CD14-positive monocyte (primary cell): ENCODE data around the gene PRDX6. TPM values are rescaled to one million over a fixed set of nuclear protein-coding genes. Genes with fewer than 3 reads are reported as not detected.

ENCODE experiments used
- DNase-seq, 3 donors: peaks; one replicate each; pipeline ENCODE4 v3.0.0-alpha.2; 2011 to 2022
- H2AFZ ChIP-seq: 2 replicates; pipeline ENCODE4 v1.6.0; 2012; ENCODE audit warnings: mild to moderate bottlenecking, low read depth, low read length, inconsistent platforms; ENCODE audit not compliant: insufficient read depth, poor library complexity, severe bottlenecking
- H3K27ac ChIP-seq, 2 donors: 1 replicate in 1 of 2; 2 replicates in 1 of 2; pipeline ENCODE4 v1.5.1; 2012 to 2013; ENCODE audit warnings: low read length in 2 of 2, control low read depth in 1 of 2, inconsistent platforms in 1 of 2, low read depth in 1 of 2, mild to moderate bottlenecking in 1 of 2
- H3K27me3 ChIP-seq, 2 donors: one replicate each; pipeline versions ENCODE4 v1.6.0 to v1.6.1; 2011 to 2013; ENCODE audit warnings: low read length in 2 of 2; ENCODE audit not compliant: control insufficient read depth in 2 of 2, insufficient read depth in 2 of 2
- H3K36me3 ChIP-seq, 2 donors: replicated peaks in 1 of 2; 1 replicate in 1 of 2; 2 replicates in 1 of 2; pipeline versions ENCODE4 v1.5.1 to v1.6.1; 2012 to 2013; ENCODE audit warnings: low read length in 2 of 2, control low read depth in 1 of 2, inconsistent platforms in 1 of 2, mild to moderate bottlenecking in 1 of 2; ENCODE audit not compliant: insufficient read depth in 2 of 2, control insufficient read depth in 1 of 2
- H3K4me1 ChIP-seq, 2 donors: 1 replicate in 1 of 2; 2 replicates in 1 of 2; pipeline versions ENCODE4 v1.5.1 to v1.6.1; 2012 to 2013; ENCODE audit warnings: low read length in 2 of 2, control low read depth in 1 of 2, inconsistent platforms in 1 of 2, mild to moderate bottlenecking in 1 of 2, moderate library complexity in 1 of 2; ENCODE audit not compliant: insufficient read depth in 2 of 2, control insufficient read depth in 1 of 2
- H3K4me2 ChIP-seq: replicated peaks from 2 replicates; pipeline ENCODE3; 2012; ENCODE audit warnings: low read length, moderate library complexity, mild to moderate bottlenecking; ENCODE audit not compliant: poor library complexity, severe bottlenecking; ENCODE audit errors: extremely low read depth
- H3K4me3 ChIP-seq, 3 experiments: fragments of 200-600 bp in 1 of 3; sonication (generic) in 1 of 3; replicated peaks in 1 of 3; 1 replicate in 2 of 3; 2 replicates in 1 of 3; pipeline ENCODE4 v1.5.1; 2011 to 2013; ENCODE audit warnings: low read length in 3 of 3, mild to moderate bottlenecking in 3 of 3, control low read depth in 2 of 3, low read depth in 2 of 3, inconsistent platforms in 1 of 3, moderate library complexity in 1 of 3
- H3K79me2 ChIP-seq: 2 replicates; pipeline ENCODE4 v1.6.0; 2012; ENCODE audit warnings: mild to moderate bottlenecking, control low read depth, inconsistent platforms, low read length, moderate library complexity; ENCODE audit not compliant: insufficient read depth
- H3K9ac ChIP-seq: 2 replicates; pipeline ENCODE4 v1.6.0; 2017; ENCODE audit warnings: low read length, mild to moderate bottlenecking; ENCODE audit not compliant: insufficient read depth, poor library complexity, severe bottlenecking
- H3K9me3 ChIP-seq, 2 donors: replicated peaks in 1 of 2; 1 replicate in 1 of 2; 2 replicates in 1 of 2; pipeline versions ENCODE4 v1.5.1 to v1.6.1; 2012 to 2013; ENCODE audit warnings: low read length in 2 of 2, control low read depth in 1 of 2; ENCODE audit not compliant: control insufficient read depth in 1 of 2, insufficient read depth in 1 of 2
- H4K20me1 ChIP-seq: 2 replicates; pipeline ENCODE4 v1.6.0; 2012; ENCODE audit warnings: mild to moderate bottlenecking, low read length, control low read depth, moderate library complexity; ENCODE audit not compliant: insufficient read depth
- H3K27ac Mint-ChIP-seq, 7 donors: one replicate each; pipeline ENCODE4 v1.8.0; 2020; ENCODE audit warnings: mild to moderate bottlenecking in 7 of 7, mixed read lengths in 7 of 7, moderate library complexity in 6 of 7, inconsistent platforms in 2 of 7
- H3K27me3 Mint-ChIP-seq, 3 donors: one replicate each; pipeline ENCODE4 v1.8.0; 2021 to 2022; ENCODE audit warnings: low read depth in 3 of 3, mild to moderate bottlenecking in 3 of 3, mixed read lengths in 3 of 3, moderate library complexity in 3 of 3, inconsistent platforms in 1 of 3
- H3K36me3 Mint-ChIP-seq, 2 donors: one replicate each; pipeline ENCODE4 v1.8.0; 2020; ENCODE audit warnings: mixed read lengths in 2 of 2, inconsistent platforms in 1 of 2, mild to moderate bottlenecking in 1 of 2
- H3K4me1 Mint-ChIP-seq: one replicate; pipeline ENCODE4 v1.8.0; 2020; ENCODE audit warnings: mild to moderate bottlenecking, mixed read lengths
- H3K4me3 Mint-ChIP-seq, 2 donors: one replicate each; pipeline ENCODE4 v1.8.0; 2020; ENCODE audit warnings: mild to moderate bottlenecking in 2 of 2, mixed read lengths in 2 of 2, moderate library complexity in 1 of 2
- H3K9me3 Mint-ChIP-seq, 7 donors: one replicate each; pipeline ENCODE4 v1.8.0; 2020 to 2022; ENCODE audit warnings: mixed read lengths in 7 of 7, mild to moderate bottlenecking in 6 of 7, moderate library complexity in 6 of 7, inconsistent platforms in 2 of 7
- CTCF ChIP-seq: fragments of 200-600 bp; IDR thresholded peaks from one replicate; pipeline ENCODE4 v1.8.0; 2022; ENCODE audit warnings: antibody characterized with exemption, mild to moderate bottlenecking
- whole genome bisulfite sequencing: methylation state at CpG from one replicate; pipeline ENCODE4 v1.1.5; 2013; ENCODE audit warnings: missing lambda C conversion rate; ENCODE audit not compliant: insufficient coverage; 5-methylcytosine and 5-hydroxymethylcytosine counted together
- intact Hi-C, 2 donors: fragments of 100-400 bp; cut with micrococcal nuclease; formaldehyde crosslinking; loops; one replicate each; pipeline versions ENCODE4 v1.15.0 to v1.15.1; 2023
- polyA plus RNA-seq, 3 donors: library from polyadenylated mRNA; depleted of rRNA in 1 of 3; unstranded in 2 of 3; stranded (reverse) in 1 of 3; fragments of 300-500 nt in 2 of 3; fragments of >200 nt in 1 of 3; fragmentation: Illumina TruSeq in 2 of 3; gene quantifications; 1 replicate in 2 of 3; 2 replicates in 1 of 3; pipeline ENCODE4 v1.2.3, GENCODE V29; 2012 to 2021

PRDX6 gene
- polyA plus RNA-seq, 3 donors: 89.5 to 142 (median 119) TPM

- Mint-ChIP-seq H3K4me1 (no peaks in the 10 kb centered on the region), H3K27me3 (peaks cover 0 to 3% (median under 1%) of the 10 kb centered on the region in 3 donors), H3K9me3 (peaks cover 0 to 2% (median 0%) of the 10 kb centered on the region in 7 donors), H3K4me3 (no peak overlapping the region), H3K27ac (no peak overlapping the region), H3K36me3 (no peaks in the 10 kb centered on the region)
- intact Hi-C loops: no loop called here
- TF ChIP-seq CTCF: no peak
- Histone ChIP-seq H3K79me2 (no peaks in the 10 kb centered on the region), H3K9ac (no peak overlapping the region), H2AFZ (no peak overlapping the region), H3K4me2 (no peak overlapping the region), H3K27ac (no peak overlapping the region), H4K20me1 (no peaks in the 10 kb centered on the region), H3K27me3 (no peaks in the 10 kb centered on the region), H3K36me3 (no peaks in the 10 kb centered on the region), H3K4me1 (no peaks in the 10 kb centered on the region), H3K9me3 (no peaks in the 10 kb centered on the region), H3K4me3 (no peak overlapping the region)
- DNase-seq: no peak
- 87% methylated on average over 3 of the region's 3 CpGs for WGBS
These were observed 30.2 kb downstream of the PRDX6 start for GRCh38 chr1:173507205-173507846.

- Histone ChIP-seq H3K27me3 (no peaks in the 10 kb centered on the region), H3K4me1 (no peaks in the 10 kb centered on the region), H3K4me3 (no peak overlapping the region), H3K79me2 (no peaks in the 10 kb centered on the region), H3K27ac (no peak overlapping the region), H3K9ac (no peak overlapping the region), H3K36me3 (no peaks in the 10 kb centered on the region), H2AFZ (no peak overlapping the region), H3K9me3 (no peaks in the 10 kb centered on the region), H3K4me2 (no peak overlapping the region), H4K20me1 (no peaks in the 10 kb centered on the region)
- no peak for DNase-seq
- Mint-ChIP-seq H3K9me3 (peaks cover 0 to 2% (median 0%) of the 10 kb centered on the region in 7 donors), H3K4me3 (no peak overlapping the region), H3K4me1 (no peaks in the 10 kb centered on the region), H3K27me3 (peaks cover 0 to 3% (median 0%) of the 10 kb centered on the region in 3 donors), H3K36me3 (no peaks in the 10 kb centered on the region), H3K27ac (no peak overlapping the region)
- intact Hi-C loops: no loop called here
- 100% methylated on average over 3 of the region's 3 CpGs for WGBS
- TF ChIP-seq CTCF: no peak
These were observed 30.7 kb downstream of the PRDX6 start for GRCh38 chr1:173507847-173508209.
